ENCODE data around the gene ZNF836.

Gene ZNF836

GRCh38 chr19:52171321-52172169, at the start of gene ZNF836:
Gene ZNF836, minus strand, starts transcription at chr19:52171621. Its CDS starts 3,549 bp downstream, at chr19:52168072.
- Histone ChIP-seq H3K4me3 (ENCODE audit: low read length) (peak within 1 kb of the TSS; percentile 86), H3K27ac (ENCODE audit: low read depth, low read length) (peak within 1 kb of the TSS; percentile 4), H3K79me2 (ENCODE audit: control insufficient read depth, low read length) (peaks cover 6% of the 10 kb centered on the region), H3K9me3 (ENCODE audit: control insufficient read depth, insufficient read depth, low read length) (peaks cover 12% of the 10 kb centered on the region), H3K36me3 (ENCODE audit: control insufficient read depth, low read length) (peaks cover 18% of the 10 kb centered on the region), H4K20me1 (ENCODE audit: control insufficient read depth, insufficient read depth, low read depth, low read length) (no peaks in the 10 kb centered on the region), H3K9me2 (replicated peaks; ENCODE audit: control insufficient read depth, low read length) (no peaks in the 10 kb centered on the region), H3K4me1 (ENCODE audit: control insufficient read depth, low read length) (peaks cover 14% of the 10 kb centered on the region), H3K27me3 (ENCODE audit: control insufficient read depth, low read length) (no peaks in the 10 kb centered on the region), H3F3A (ENCODE audit: control insufficient read depth, insufficient read depth) (no peaks in the 10 kb centered on the region), H3K4me2 (ENCODE audit: low read length) (peak within 1 kb of the TSS; percentile 84)
- TF ChIP-seq CTCF (IDR thresholded peaks at IDR 0.05; ENCODE audit: low read depth, low read length, poor library complexity, severe bottlenecking) (no peak), EZH2phosphoT487 (IDR thresholded peaks at IDR 0.05; ENCODE audit: borderline replicate concordance, low read length) (no peak)

- Histone ChIP-seq H3K79me2 (ENCODE audit: control insufficient read depth, low read length) (no peaks in the 10 kb centered on the region), H3K9me3 (ENCODE audit: control insufficient read depth, insufficient read depth, low read length) (no peaks in the 10 kb centered on the region), H4K20me1 (ENCODE audit: control insufficient read depth, insufficient read depth, low read depth, low read length) (no peaks in the 10 kb centered on the region), H3K27me3 (ENCODE audit: control insufficient read depth, low read length) (no peaks in the 10 kb centered on the region), H3K4me2 (ENCODE audit: low read length) (no peak overlapping the region), H3K4me1 (ENCODE audit: control insufficient read depth, low read length) (peaks cover 6% of the 10 kb centered on the region; the same call in 1 of the 2 replicates), H3F3A (ENCODE audit: control insufficient read depth, insufficient read depth) (0 out of 2 replicates have a peak, but pooled peaks cover 2% of the 10 kb centered on the region), H3K36me3 (ENCODE audit: control insufficient read depth, low read length) (peaks cover 94% of the 10 kb centered on the region), H3K4me3 (ENCODE audit: low read length) (no peak overlapping the region), H3K9me2 (replicated peaks; ENCODE audit: control insufficient read depth, low read length) (no peaks in the 10 kb centered on the region), H3K27ac (ENCODE audit: low read depth, low read length) (no peak overlapping the region)
- TF ChIP-seq CTCF (IDR thresholded peaks at IDR 0.05; ENCODE audit: low read depth, low read length, poor library complexity, severe bottlenecking) (no peak), EZH2phosphoT487 (IDR thresholded peaks at IDR 0.05; ENCODE audit: borderline replicate concordance, low read length) (no peak)
Measured at GRCh38 chr19:52221031-52221430, 49.6 kb upstream of the ZNF836 start.

GRCh38 chr19:52219611-52220010, 48.2 kb upstream of the ZNF836 start:
- H3K27me3 ChIP-seq (ENCODE audit: control insufficient read depth, low read length) = no peaks in the 10 kb centered on the region
- H3K9me3 ChIP-seq (ENCODE audit: control insufficient read depth, insufficient read depth, low read length) = no peaks in the 10 kb centered on the region
- H4K20me1 ChIP-seq (ENCODE audit: control insufficient read depth, insufficient read depth, low read depth, low read length) = no peaks in the 10 kb centered on the region
- no peaks in the 10 kb centered on the region for H3K79me2 ChIP-seq (ENCODE audit: control insufficient read depth, low read length)
- H3K9me2 ChIP-seq (replicated peaks; ENCODE audit: control insufficient read depth, low read length) = no peaks in the 10 kb centered on the region
- H3K36me3 ChIP-seq (ENCODE audit: control insufficient read depth, low read length) = peaks cover 97% of the 10 kb centered on the region
- no peak overlapping the region for H3K4me3 ChIP-seq (ENCODE audit: low read length)
- H3K27ac ChIP-seq (ENCODE audit: low read depth, low read length) = no peak overlapping the region
- H3F3A ChIP-seq (ENCODE audit: control insufficient read depth, insufficient read depth) = 0 out of 2 replicates have a peak, but pooled peaks cover 2% of the 10 kb centered on the region
- H3K4me2 ChIP-seq (ENCODE audit: low read length) = no peak overlapping the region
- no peak for TF ChIP-seq EZH2phosphoT487 (IDR thresholded peaks at IDR 0.05; ENCODE audit: borderline replicate concordance, low read length)
- TF ChIP-seq CTCF (IDR thresholded peaks at IDR 0.05; ENCODE audit: low read depth, low read length, poor library complexity, severe bottlenecking) = no peak
- H3K4me1 ChIP-seq (ENCODE audit: control insufficient read depth, low read length) = peaks cover 6% of the 10 kb centered on the region; the same call in 1 of the 2 replicates

Data from DOHH2 (cell line).